Bone marrow (tissue), 2 donors: ENCODE measurements around the gene ENTREP3.

Experiments used
- DNase-seq, 2 donors: peaks; one replicate each; lab custom pipeline; 2025; lab: John Stamatoyannopoulos, UW

ENTREP3 gene

GRCh38 chr1:155277902-155278688, 22.8 kb upstream of the ENTREP3 start:
- DNase-seq: no peak

DNA sequence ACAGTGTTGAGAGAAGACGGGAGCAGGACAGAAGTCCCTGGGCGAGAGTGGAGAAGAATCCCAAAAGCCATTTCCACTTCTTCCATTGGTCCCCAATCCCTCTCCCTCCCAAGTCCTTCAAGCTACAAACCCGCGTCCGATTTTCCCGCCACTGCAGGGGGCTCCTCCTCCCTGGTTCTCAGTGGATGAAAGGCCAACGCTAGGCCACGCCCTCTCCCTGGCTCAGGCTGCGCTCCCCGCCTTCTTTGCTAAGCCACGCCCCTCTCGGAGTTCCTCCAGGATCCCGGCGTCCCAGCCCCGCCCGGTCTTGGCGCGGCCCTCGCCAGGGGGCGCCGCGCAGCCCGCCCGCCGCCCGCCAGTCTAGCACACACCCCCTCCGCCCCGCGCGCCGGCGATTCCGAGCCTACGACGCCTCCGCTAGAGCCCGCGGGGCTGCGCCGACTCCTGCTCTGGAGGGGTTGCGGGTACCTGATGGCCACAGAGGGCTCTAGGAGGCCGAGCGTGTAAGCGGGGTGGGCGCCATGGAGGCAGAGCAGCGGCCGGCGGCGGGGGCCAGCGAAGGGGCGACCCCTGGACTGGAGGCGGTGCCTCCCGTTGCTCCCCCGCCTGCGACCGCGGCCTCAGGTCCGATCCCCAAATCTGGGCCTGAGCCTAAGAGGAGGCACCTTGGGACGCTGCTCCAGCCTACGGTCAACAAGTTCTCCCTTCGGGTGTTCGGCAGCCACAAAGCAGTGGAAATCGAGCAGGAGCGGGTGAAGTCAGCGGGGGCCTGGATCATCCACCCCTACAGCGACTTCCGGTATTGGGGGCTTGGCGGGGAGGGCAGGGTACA, 22.0 kb upstream of the ENTREP3 start, which contains the start of gene HCN3:
HCN3 (plus strand) TSS at position 394 of the 832 bp plus-strand sequence; CDS start at position 522, 128 bp downstream.
- peak; percentile 86 to 93 for DNase-seq

DNA sequence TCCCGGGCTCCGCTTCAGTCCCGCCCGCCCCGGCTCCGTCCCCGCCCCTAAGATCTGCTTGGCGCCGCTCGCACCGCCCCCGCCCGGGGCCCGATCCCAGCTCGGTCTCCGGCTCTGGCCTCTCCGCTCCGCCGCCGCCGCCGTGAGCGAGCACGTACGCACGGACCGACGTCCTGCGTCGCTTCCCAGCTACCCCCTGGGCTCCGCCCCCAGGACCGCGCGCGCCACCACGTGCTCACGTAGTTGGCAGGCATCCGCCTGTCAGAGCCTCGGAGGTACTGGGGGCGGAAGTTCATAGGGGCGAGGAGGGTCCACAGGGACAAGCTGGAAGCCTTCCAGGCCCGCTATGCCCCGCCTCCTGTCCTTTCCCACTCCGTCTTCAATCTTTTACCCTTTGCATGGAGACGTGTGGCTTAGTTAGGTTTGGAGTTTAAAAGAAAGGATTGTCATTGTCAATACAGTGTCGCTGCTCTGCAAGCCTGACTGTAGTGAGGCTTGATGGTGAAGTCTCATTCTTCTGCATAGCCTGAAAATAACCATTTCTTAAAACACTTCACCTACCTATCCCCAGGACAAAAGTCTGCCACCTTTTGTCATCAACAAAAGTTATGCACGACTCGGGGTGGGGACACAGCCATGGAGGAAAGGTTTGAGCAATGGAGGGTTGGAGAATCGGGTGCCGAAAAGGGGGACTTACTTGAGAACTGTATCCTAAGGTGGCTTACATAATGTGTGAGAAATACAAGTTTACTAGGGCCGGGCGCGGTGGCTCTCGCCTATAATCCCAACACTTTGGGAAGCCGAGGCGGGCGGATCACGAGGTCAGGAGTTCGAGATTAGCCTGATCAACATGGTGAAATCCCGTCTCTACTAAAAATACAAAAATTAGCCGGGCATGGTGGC, 18.3 kb upstream of the ENTREP3 start, which contains the start of gene CLK2:
CLK2 (minus strand) TSS at position 162 of the 903 bp plus-strand sequence. CDS start 2,527 bp downstream, outside the sequence.
- DNase-seq: peak; percentile 84 to 86

DNA sequence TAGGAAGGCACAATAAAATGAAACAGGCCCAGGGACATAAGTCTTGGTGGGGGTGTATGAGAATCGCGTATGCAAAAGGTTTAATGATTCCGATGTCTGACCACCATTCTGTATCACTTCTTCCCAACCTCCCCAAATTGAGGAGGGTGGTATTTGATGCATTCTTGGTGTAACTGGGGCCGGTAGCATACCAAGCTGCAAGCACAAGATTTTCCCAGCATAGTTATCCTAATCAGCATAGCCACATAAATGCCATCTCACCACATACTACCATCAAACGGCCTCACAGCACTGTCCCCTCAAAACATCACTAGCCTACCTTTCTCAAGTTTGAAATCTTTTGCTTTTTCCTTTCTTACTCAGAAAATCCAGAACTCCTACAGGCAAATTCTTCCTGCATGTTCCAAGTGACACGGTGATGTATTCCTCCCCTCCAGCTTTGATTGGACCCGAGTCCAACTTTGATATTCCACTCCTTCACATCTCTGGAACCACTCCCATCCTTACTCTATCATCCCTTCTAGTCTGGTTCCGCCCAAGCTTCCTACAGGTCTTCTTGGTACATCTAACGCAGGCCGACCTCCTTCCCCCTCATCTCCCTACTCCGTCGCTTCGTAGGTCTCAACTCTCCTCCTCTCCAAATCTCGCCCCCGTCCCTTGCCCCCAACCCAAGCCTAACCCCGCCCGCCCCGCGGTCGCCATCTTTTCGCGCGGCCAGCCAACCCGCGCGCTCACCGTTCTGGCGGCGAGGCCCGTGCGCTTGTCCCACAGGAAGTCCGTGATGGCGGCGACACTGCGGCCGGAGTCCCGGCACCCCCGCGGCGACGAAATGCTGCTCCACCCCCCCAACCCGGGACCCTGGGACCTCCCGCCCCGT, 17.4 kb upstream of the ENTREP3 start:
- DNase-seq: no peak

- no peak for DNase-seq
Observed at GRCh38 chr1:155269381-155269780, 14.1 kb upstream of the ENTREP3 start.

DNA sequence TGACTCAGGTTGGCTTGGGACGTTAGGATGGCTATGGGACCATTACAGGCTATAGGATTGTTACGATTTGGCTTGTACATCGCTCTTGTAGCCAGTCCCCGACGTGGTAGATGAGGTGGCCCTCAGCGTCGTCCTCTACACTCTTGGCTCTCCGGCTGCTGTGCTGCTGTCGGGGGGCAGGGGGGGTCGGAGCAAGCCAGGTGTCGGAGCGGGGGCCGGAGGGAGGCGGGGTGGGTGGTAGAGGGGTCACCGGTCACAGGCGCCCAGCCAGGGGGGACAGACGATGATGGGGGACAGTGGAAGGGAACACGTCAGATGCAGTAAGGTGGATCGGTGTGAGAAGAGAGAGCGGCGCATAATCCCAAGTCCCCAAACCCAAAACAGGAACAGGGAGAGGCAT, 13.3 kb upstream of the ENTREP3 start:
- no peak for DNase-seq

DNA sequence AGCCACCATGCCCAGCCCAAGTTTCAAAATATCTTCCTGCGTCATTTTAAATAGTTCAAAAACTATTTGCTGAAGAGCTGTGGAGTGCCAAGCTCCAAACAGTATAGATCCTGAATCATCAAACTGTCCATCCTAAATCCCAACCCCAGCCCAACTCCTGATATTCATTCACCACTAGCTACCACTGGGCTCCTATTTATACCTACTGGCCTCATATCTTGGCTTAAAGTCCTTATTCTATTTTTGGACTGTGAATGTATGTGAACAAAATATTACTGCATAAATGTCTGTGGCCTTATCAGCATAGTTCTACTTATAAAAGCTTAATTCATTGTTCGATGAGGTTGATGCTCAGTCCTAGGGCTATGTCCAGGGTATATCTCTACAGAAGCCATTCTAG, 12.1 kb upstream of the ENTREP3 start:
- DNase-seq: no peak

DNA sequence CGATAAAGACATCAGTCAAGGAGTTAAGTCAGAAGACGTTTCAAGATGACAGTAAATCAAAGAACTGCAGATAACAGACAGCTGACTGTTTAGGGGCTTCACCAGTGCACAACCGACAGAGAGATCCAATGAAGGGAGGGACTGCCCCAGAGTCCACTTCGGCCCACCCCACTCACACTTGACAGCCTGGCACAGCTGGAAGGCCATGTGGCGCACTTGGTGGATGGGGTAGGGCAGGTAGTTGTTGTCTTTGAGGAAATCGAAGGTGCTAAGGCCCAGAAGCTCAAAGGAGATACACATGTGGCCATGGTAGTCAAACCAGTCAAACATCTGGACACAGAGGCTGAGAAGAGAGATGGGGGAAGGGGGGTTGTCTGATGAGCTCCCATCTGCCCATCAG, 11.3 kb upstream of the ENTREP3 start:
- no peak for DNase-seq

- no peak for DNase-seq
Observed at GRCh38 chr1:155263067-155263466, 7.8 kb upstream of the ENTREP3 start.

GRCh38 chr1:155261852-155262673, 6.8 kb upstream of the ENTREP3 start, which contains the start of gene SCAMP3:
Gene SCAMP3 (minus strand): TSS chr1:155262360. CDS start chr1:155262151, 209 bp downstream.
- DNase-seq: peak; percentile 70 to 88

DNA sequence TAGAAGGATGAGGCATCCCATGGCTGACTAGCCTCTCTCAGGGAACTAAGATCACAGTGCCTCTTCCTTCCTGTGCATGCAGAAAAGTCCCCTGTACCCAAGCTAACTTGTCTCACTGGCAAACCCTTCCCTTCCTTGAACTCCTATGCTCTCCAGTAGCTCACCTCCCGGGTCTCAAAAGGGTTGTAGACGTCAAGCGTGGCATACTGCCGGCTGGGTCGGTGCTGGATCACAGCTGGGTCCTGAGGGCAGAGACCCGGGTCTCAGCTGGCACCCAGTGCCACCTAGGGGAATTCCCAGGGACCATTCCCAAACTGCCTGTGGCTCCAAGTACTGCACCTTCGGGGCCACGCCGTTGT, 6.2 kb upstream of the ENTREP3 start:
- DNase-seq: no peak

GRCh38 chr1:155260276-155260675, 5.0 kb upstream of the ENTREP3 start:
- DNase-seq: no peak

DNA sequence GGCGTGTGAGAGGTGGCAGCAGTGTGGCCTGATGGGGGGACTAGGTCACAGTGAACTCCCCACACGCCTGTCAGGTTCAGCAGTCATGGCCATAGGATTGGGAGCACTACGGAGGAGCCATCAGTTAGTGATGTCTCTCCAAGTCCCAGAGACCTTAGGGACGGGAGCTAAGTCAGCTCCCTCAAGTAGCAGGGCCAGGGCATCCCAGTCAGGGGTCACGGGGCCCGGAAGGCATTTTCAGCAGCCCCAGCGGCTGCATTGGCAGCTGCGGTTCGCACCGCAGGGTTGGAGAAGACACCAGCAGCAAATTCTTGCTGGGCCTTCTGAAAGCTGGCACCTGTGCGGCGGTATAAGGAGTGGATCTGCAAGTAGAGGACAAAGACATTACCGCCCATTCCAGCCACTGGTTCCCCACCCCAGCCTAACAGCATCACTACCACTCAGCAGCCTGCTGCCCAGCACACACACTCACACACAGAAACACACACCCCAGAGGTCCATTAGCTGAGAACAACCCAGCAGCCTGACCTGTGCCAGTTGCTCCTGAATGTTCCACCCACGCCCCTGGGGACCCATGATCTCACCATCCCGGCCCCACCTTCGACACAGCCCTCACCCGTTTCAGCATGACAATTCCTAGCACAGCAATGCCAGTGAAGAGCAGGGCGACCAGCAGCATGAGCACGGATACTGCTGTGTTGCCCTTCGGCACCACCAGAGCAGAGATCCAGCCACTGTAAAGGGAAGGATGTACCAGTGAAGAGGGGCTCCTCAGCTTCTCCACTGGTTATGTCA, 972 bp upstream of the ENTREP3 start:
- DNase-seq: no peak

DNA sequence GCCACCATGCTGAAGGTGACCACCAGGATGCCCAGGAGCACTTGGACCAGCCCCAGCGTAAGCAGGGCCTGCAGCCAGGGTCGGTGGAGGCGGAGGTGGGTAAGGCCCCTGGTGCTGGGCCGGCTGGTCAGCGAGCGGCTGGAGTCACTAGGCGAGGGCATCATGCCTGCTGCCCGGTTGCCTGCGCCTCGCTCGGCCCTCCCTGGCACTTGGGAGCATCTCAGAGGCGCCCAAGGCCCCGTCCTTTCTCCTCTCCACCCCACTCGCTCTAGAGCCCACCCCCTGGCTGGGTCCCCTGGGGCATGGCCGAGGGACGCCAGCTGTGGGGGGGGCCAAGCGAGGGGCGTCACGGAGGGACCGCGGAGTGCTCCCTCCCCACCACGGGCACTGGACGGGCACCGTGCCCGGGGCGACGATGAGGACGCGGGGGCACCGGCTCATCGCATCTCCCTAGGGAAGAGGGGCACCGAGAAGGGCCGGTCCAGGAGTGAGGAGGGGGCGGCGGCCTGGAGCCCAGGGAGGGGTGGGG, 505 bp downstream of the ENTREP3 start:
- DNase-seq: no peak

DNA sequence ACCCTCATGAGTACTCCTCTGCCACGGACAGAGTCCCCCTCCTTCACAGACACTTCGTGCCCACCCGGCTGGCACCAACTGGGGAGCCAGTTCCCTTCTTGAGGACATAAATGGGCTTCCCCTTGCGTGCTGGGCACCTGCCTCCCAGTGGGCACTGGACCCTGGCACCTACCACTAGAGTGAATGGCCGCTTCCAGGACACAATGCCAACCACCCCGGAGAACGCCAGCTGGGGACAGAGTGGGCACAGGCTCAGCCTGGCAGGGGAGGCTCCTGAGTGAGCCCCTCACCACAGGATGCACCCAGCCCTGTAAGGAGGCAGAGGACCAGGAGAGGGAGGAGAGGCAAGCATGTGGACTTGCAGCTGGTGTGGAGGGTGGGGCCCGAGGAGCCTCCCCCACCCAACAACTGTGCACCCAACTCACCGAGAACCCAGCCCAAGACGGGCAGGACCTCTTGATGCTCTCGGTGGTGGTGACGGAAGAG, 1.0 kb downstream of the ENTREP3 start:
- no peak for DNase-seq

GRCh38 chr1:155253797-155254196, 1.5 kb downstream of the ENTREP3 start:
- no peak for DNase-seq

DNA sequence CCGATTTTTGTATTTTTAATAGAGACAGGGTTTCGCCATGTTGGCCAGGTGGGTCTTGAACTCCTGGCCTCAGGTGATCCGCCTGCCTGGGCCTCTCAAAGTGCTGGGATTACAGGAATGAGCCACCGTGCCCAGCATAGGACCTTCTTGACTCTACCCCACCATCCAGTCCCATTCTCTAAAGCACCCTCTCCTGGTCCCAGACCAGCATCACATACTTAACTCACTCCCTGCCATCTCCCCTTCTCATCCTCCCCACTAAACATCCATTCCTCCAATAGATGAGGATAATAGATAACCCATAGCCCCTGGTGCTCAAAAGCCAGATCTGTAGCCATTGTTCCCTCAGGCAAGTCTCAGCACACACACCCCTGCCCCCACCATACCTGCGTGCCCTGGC, 2.1 kb downstream of the ENTREP3 start:
- DNase-seq: no peak

GRCh38 chr1:155251566-155251965, 3.7 kb downstream of the ENTREP3 start:
- DNase-seq: no peak
